OCI-LY1 (cell line): ENCODE measurements around the gene WFDC10A.

Experiments
- H2AFZ ChIP-seq: fragments of 200-600 bp; sonication (generic), shearing (Covaris generic); 2 replicates; pipeline ENCODE4 v1.6.0; 2014; ENCODE audit warnings: antibody characterized with exemption, mild to moderate bottlenecking, low read length
- H3F3A ChIP-seq: fragments of 200-600 bp; sonication (generic), shearing (Covaris generic); 2 replicates; pipeline ENCODE4 v1.6.0; 2014; ENCODE audit warnings: mild to moderate bottlenecking, antibody characterized with exemption, low read length, moderate library complexity; ENCODE audit not compliant: insufficient read depth
- H3K27ac ChIP-seq: fragments of 200-600 bp; sonication (generic); 2 replicates; pipeline ENCODE4 v1.5.1; 2014; ENCODE audit warnings: low read length, mixed run types, mild to moderate bottlenecking, low read depth; ENCODE audit not compliant: poor library complexity, severe bottlenecking
- H3K27me3 ChIP-seq: fragments of 200-600 bp; sonication (generic); 2 replicates; pipeline ENCODE4 v1.6.0; 2014; ENCODE audit warnings: antibody characterized with exemption, mild to moderate bottlenecking, low read length, moderate library complexity; ENCODE audit not compliant: insufficient read depth
- H3K36me3 ChIP-seq: fragments of 200-600 bp; sonication (generic); 2 replicates; pipeline ENCODE4 v1.6.1; 2014; ENCODE audit warnings: mild to moderate bottlenecking, antibody characterized with exemption, low read length, moderate library complexity, mixed read lengths; ENCODE audit not compliant: insufficient read depth
- H3K4me1 ChIP-seq: fragments of 200-600 bp; sonication (generic); 2 replicates; pipeline ENCODE4 v1.5.1; 2014; ENCODE audit warnings: mild to moderate bottlenecking, low read length, moderate library complexity; ENCODE audit not compliant: insufficient read depth, severe bottlenecking
- H3K4me2 ChIP-seq: fragments of 200-600 bp; sonication (generic), shearing (Covaris generic); 2 replicates; pipeline ENCODE4 v1.6.1; 2014; ENCODE audit warnings: low read length
- H3K4me3 ChIP-seq: fragments of 200-600 bp; sonication (generic); 2 replicates; pipeline ENCODE4 v1.5.1; 2014; ENCODE audit warnings: low read length, low read depth, mild to moderate bottlenecking, mixed read lengths; ENCODE audit not compliant: poor library complexity, severe bottlenecking
- H3K79me2 ChIP-seq: fragments of 200-600 bp; shearing (Covaris generic); 2 replicates; pipeline ENCODE4 v1.6.1; 2016; ENCODE audit warnings: mixed run types, low read length, mixed read lengths; ENCODE audit not compliant: insufficient read depth
- H3K9ac ChIP-seq: fragments of 200-600 bp; sonication (generic), shearing (Covaris generic); 2 replicates; pipeline ENCODE4 v1.6.1; 2014; ENCODE audit warnings: mild to moderate bottlenecking, low read length, mixed read lengths
- H3K9me2 ChIP-seq: fragments of 200-600 bp; sonication (generic), shearing (Covaris generic); 2 replicates; pipeline ENCODE4 v1.6.1; 2014; ENCODE audit warnings: low read depth, mild to moderate bottlenecking, low read length, mixed read lengths
- H3K9me3 ChIP-seq: fragments of 200-600 bp; shearing (Covaris generic); 2 replicates; pipeline ENCODE4 v1.6.1; 2014; ENCODE audit warnings: low read length, mixed read lengths
- H4K20me1 ChIP-seq: fragments of 200-600 bp; sonication (generic), shearing (Covaris generic); 2 replicates; pipeline ENCODE4 v1.6.0; 2016; ENCODE audit warnings: mild to moderate bottlenecking, low read length; ENCODE audit not compliant: insufficient read depth
- EZH2 ChIP-seq: fragments of 200-600 bp; sonication (generic), shearing (Covaris generic); IDR thresholded peaks from 2 replicates; pipeline ENCODE4 v1.8.0; 2017; ENCODE audit warnings: borderline replicate concordance, mixed run types, mild to moderate bottlenecking, antibody characterized with exemption, low read length, moderate library complexity, mixed read lengths
- TF ChIP-seq, protein P1 (sequence below): fragments of 200-600 bp; sonication (generic), shearing (Covaris generic); IDR thresholded peaks from 2 replicates; pipeline ENCODE4 v1.5.1; 2017; ENCODE audit warnings: mild to moderate bottlenecking, antibody characterized with exemption, low read length, moderate library complexity, mixed read lengths

Gene WFDC10A

DNA sequence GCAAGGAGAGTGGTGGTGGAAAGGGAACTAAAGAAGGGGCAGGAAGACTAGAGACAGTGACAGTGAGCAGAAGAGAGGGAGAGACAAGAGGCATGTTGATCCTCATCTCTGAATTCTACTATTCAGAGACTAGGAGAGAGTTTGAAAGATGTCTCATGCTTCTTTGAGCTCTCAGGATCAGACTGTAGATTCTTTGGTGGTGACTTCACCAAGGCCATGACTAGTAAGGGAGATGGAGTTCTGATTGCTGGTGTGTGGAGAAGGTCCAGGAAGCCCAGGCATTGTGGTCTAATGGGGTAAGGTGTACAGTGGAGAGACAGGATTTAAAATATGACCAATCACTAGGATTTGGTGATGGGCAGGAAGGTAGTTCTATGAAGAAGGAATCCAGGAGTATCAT lies 832 bp downstream of the WFDC10A start:
- no peaks in the 10 kb centered on the region for H3F3A ChIP-seq
- H4K20me1 ChIP-seq: no peaks in the 10 kb centered on the region
- H3K27me3 ChIP-seq: no peaks in the 10 kb centered on the region
- H3K79me2 ChIP-seq: no peaks in the 10 kb centered on the region
- H3K4me1 ChIP-seq: no peaks in the 10 kb centered on the region
- H3K9me2 ChIP-seq: no peaks in the 10 kb centered on the region
- no peak overlapping the region for H3K4me3 ChIP-seq
- H2AFZ ChIP-seq: no peak overlapping the region
- no peak overlapping the region for H3K9ac ChIP-seq
- no peak overlapping the region for H3K4me2 ChIP-seq
- H3K27ac ChIP-seq: no peak overlapping the region
- no peaks in the 10 kb centered on the region for H3K36me3 ChIP-seq
- TF ChIP-seq, protein P1, sequence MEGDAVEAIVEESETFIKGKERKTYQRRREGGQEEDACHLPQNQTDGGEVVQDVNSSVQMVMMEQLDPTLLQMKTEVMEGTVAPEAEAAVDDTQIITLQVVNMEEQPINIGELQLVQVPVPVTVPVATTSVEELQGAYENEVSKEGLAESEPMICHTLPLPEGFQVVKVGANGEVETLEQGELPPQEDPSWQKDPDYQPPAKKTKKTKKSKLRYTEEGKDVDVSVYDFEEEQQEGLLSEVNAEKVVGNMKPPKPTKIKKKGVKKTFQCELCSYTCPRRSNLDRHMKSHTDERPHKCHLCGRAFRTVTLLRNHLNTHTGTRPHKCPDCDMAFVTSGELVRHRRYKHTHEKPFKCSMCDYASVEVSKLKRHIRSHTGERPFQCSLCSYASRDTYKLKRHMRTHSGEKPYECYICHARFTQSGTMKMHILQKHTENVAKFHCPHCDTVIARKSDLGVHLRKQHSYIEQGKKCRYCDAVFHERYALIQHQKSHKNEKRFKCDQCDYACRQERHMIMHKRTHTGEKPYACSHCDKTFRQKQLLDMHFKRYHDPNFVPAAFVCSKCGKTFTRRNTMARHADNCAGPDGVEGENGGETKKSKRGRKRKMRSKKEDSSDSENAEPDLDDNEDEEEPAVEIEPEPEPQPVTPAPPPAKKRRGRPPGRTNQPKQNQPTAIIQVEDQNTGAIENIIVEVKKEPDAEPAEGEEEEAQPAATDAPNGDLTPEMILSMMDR: no peak
- H3K9me3 ChIP-seq: no peaks in the 10 kb centered on the region

- Histone ChIP-seq H3K27ac (no peak within 1 kb of the TSS), H3K9me2 (no peaks in the 10 kb centered on the region), H3K4me2 (no peak within 1 kb of the TSS), H3K4me1 (no peaks in the 10 kb centered on the region), H3F3A (no peaks in the 10 kb centered on the region), H3K4me3 (no peak within 1 kb of the TSS), H3K79me2 (no peaks in the 10 kb centered on the region), H2AFZ (no peak within 1 kb of the TSS), H4K20me1 (no peaks in the 10 kb centered on the region), H3K27me3 (no peaks in the 10 kb centered on the region), H3K9ac (no peak within 1 kb of the TSS), H3K36me3 (no peaks in the 10 kb centered on the region), H3K9me3 (no peaks in the 10 kb centered on the region)
- TF ChIP-seq, protein P1: no peak
- TF ChIP-seq EZH2: no peak
Observed at GRCh38 chr20:45631184-45631583, 1.6 kb downstream of the WFDC10A start, which contains the start of gene WFDC9. WFDC9 (minus strand) TSS chr20:45631284; CDS start chr20:45610181, 21,103 bp downstream.

GRCh38 chr20:45636513-45636912 lies 7.0 kb downstream of the WFDC10A start:
- H3K9me3 ChIP-seq: no peaks in the 10 kb centered on the region
- H3K79me2 ChIP-seq: no peaks in the 10 kb centered on the region
- H3K27me3 ChIP-seq: no peaks in the 10 kb centered on the region
- no peak overlapping the region for H3K27ac ChIP-seq
- H3K4me2 ChIP-seq: no peak overlapping the region
- H3K9ac ChIP-seq: no peak overlapping the region
- H3F3A ChIP-seq: no peaks in the 10 kb centered on the region
- TF ChIP-seq, protein P1: no peak
- TF ChIP-seq EZH2: no peak
- H2AFZ ChIP-seq: no peak overlapping the region
- H3K9me2 ChIP-seq: no peaks in the 10 kb centered on the region
- no peaks in the 10 kb centered on the region for H3K36me3 ChIP-seq
- no peak overlapping the region for H3K4me3 ChIP-seq
- H4K20me1 ChIP-seq: no peaks in the 10 kb centered on the region
- no peaks in the 10 kb centered on the region for H3K4me1 ChIP-seq
